DND-41 (cell line): Measurements from ENCODE around the gene SCARF1.

Experiments used
- ATAC-seq: fragments of 200-7000 bp; cut with Tn5 transposase; 3 replicates; pipeline ENCODE4 v1.9.1; 2021; ENCODE audit warnings: low read depth; ENCODE audit not compliant: insufficient read depth
- DNase-seq: peaks from one replicate; pipeline ENCODE4 v3.0.0-alpha.2; 2020
- H2AFZ ChIP-seq: 2 replicates; pipeline ENCODE4 v1.6.0; 2012; ENCODE audit warnings: low read depth, low read length
- H3K27ac ChIP-seq: 2 replicates; pipeline ENCODE4 v1.5.1; 2012; ENCODE audit warnings: low read length, inconsistent platforms
- H3K27me3 ChIP-seq: fragments of 200-600 bp; sonication (generic); 2 replicates; pipeline ENCODE4 v1.6.0; 2012; ENCODE audit warnings: low read length, mild to moderate bottlenecking, inconsistent platforms; ENCODE audit not compliant: insufficient read depth, poor library complexity
- H3K36me3 ChIP-seq: 2 replicates; pipeline ENCODE4 v1.5.1; 2012; ENCODE audit warnings: low read length, inconsistent platforms; ENCODE audit not compliant: insufficient read depth
- H3K4me1 ChIP-seq: 2 replicates; pipeline ENCODE4 v1.5.1; 2012; ENCODE audit warnings: mild to moderate bottlenecking, low read length; ENCODE audit not compliant: insufficient read depth
- H3K4me2 ChIP-seq: 2 replicates; pipeline ENCODE4 v1.6.0; 2012; ENCODE audit warnings: mild to moderate bottlenecking, moderate library complexity, low read length, inconsistent platforms; ENCODE audit not compliant: insufficient read depth
- H3K4me3 ChIP-seq, 2 experiments: fragments of 200-600 bp in 1 of 2; shearing (Covaris generic) in 1 of 2; 2 replicates each; pipeline ENCODE4 v1.5.1; 2012 to 2016; ENCODE audit warnings: inconsistent platforms in 2 of 2, low read length in 2 of 2, mild to moderate bottlenecking in 2 of 2, low read depth in 1 of 2, moderate library complexity in 1 of 2
- H3K79me2 ChIP-seq: 2 replicates; pipeline ENCODE4 v1.6.0; 2012; ENCODE audit warnings: low read length, inconsistent platforms; ENCODE audit not compliant: insufficient read depth
- H3K9ac ChIP-seq: 2 replicates; pipeline ENCODE4 v1.6.0; 2012; ENCODE audit warnings: low read depth, mild to moderate bottlenecking, inconsistent platforms, low read length, moderate library complexity
- H3K9me3 ChIP-seq: 2 replicates; pipeline ENCODE4 v1.5.1; 2012; ENCODE audit warnings: low read length, moderate library complexity, mild to moderate bottlenecking, inconsistent platforms; ENCODE audit not compliant: insufficient read depth, severe bottlenecking
- H4K20me1 ChIP-seq: 2 replicates; pipeline ENCODE4 v1.6.0; 2012; ENCODE audit warnings: low read length; ENCODE audit not compliant: insufficient read depth
- EZH2 ChIP-seq: IDR thresholded peaks from 3 replicates; pipeline ENCODE4 v1.6.1; 2012; ENCODE audit warnings: borderline replicate concordance, low read depth, mild to moderate bottlenecking, moderate library complexity, low read length, inconsistent platforms; ENCODE audit not compliant: severe bottlenecking
- TF ChIP-seq, protein P1 (sequence below): IDR thresholded peaks from 2 replicates; pipeline ENCODE4 v1.5.1; 2012; ENCODE audit warnings: borderline replicate concordance, low read length, moderate library complexity, mild to moderate bottlenecking; ENCODE audit not compliant: poor library complexity, severe bottlenecking; ENCODE audit errors: extremely low read depth

SCARF1 gene

GRCh38 chr17:1629504-1630310 lies 15.8 kb downstream of the SCARF1 start:
- peak overlapping the region; percentile 76 for H3K27ac ChIP-seq
- no peaks in the 10 kb centered on the region for H4K20me1 ChIP-seq
- H3K36me3 ChIP-seq, result peaks cover 20% of the 10 kb centered on the region
- peak overlapping the region; percentile 42 to 70 for H3K4me3 ChIP-seq
- TF ChIP-seq, protein P1, sequence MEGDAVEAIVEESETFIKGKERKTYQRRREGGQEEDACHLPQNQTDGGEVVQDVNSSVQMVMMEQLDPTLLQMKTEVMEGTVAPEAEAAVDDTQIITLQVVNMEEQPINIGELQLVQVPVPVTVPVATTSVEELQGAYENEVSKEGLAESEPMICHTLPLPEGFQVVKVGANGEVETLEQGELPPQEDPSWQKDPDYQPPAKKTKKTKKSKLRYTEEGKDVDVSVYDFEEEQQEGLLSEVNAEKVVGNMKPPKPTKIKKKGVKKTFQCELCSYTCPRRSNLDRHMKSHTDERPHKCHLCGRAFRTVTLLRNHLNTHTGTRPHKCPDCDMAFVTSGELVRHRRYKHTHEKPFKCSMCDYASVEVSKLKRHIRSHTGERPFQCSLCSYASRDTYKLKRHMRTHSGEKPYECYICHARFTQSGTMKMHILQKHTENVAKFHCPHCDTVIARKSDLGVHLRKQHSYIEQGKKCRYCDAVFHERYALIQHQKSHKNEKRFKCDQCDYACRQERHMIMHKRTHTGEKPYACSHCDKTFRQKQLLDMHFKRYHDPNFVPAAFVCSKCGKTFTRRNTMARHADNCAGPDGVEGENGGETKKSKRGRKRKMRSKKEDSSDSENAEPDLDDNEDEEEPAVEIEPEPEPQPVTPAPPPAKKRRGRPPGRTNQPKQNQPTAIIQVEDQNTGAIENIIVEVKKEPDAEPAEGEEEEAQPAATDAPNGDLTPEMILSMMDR, result peak; percentile 98
- no peak for TF ChIP-seq EZH2
- DNase-seq (peak; percentile 89), ATAC-seq (peak; percentile 50)
- H3K9ac ChIP-seq, result peak overlapping the region; percentile 70
- no peaks in the 10 kb centered on the region for H3K9me3 ChIP-seq
- peaks cover 40% of the 10 kb centered on the region for H3K79me2 ChIP-seq
- H3K4me2 ChIP-seq, result peak overlapping the region; percentile 95
- no peaks in the 10 kb centered on the region for H3K27me3 ChIP-seq
- peaks cover 44% of the 10 kb centered on the region for H3K4me1 ChIP-seq
- peak overlapping the region; percentile 65 for H2AFZ ChIP-seq

DNA sequence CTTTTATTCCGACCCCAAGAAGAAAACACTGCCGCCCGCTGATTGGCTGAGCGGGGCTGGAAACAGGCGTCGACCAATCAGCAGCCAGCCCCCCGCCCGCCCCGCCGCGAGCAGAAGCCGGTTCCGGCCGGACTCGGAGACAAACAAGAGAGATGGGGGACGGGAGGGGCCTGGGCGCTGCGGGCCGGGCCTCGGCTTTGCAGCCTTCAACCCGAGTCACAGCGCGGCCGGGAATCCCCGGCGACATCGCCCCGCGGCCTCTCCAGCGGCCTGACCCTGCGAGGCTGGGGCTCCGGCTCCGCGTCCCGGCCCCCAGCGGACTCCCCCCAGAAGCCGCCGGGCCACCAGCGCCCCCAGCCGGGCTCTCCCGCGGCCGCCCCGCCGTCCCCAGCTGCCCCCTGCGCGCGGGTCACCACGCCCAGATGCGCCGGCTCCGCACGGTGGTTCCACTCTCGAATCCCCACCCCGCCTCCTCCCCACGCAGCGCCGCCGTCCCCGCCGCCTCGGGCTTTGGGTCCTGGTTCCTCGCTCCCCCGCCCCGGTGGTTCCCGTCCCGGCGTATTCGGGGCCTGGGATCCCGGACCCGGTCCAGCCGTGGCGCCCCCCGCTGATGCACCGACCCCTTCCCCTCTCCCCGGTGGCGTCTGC lies 16.6 kb downstream of the SCARF1 start:
- no peak for TF ChIP-seq EZH2
- TF ChIP-seq, protein P1, result peak; percentile 56
- H3K27ac ChIP-seq, result peak overlapping the region; percentile 76
- ATAC-seq, result peak; percentile 78
- H3K4me3 ChIP-seq, result peak overlapping the region; percentile 42 to 70
- peak overlapping the region; percentile 95 for H3K4me2 ChIP-seq
- H3K4me1 ChIP-seq, result peaks cover 45% of the 10 kb centered on the region
- no peaks in the 10 kb centered on the region for H4K20me1 ChIP-seq
- peak overlapping the region; percentile 70 for H3K9ac ChIP-seq
- no peaks in the 10 kb centered on the region for H3K9me3 ChIP-seq
- peak overlapping the region; percentile 65 for H2AFZ ChIP-seq
- peaks cover 46% of the 10 kb centered on the region for H3K79me2 ChIP-seq
- DNase-seq, result peak; percentile 97
- peaks cover 23% of the 10 kb centered on the region for H3K36me3 ChIP-seq
- no peaks in the 10 kb centered on the region for H3K27me3 ChIP-seq

DNA sequence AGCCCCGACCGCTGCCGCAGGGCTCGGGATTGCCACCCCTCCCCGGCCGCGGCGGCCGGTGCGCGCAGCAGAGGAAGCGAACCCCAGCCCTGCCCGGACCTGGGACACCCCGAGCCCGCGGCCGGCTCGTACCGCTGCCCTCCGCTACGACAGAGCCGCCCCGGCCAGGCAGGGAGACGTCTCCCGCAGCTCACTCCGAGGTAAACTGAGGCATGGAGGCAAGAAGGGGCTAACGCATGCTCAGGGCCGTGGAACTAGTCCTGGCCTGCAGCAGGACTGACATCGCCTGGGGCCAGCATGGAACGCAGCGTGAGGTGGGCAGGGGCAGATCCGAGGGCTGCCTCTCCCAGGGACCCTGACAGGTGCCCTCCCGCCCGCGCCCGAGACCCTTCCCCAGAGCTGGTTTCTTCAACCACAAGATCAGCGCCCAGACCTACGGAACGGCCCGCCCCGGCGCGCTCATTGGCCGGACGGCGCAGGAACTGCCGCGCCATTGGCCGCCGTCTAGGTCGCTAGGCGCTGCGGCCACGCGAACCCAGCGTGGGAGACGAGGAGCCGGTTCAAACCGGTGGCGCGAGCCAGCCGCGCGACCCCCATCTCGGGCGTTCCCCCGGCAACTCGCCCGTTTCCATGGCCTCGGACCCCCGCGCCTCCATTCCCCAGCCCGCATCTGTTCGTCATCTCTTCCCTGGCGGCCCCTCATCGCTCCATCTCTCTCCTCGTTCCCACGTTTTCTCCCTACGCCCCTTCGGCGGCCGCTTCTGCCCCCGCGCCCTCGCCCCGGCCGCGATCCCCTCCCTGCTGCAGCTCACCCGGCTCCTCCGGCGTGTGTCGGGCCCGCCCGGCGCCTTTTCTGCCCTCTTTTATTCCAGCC lies 17.3 kb downstream of the SCARF1 start, which contains the start of gene SLC43A2:
Gene SLC43A2 (minus strand): TSS at position 853 of the 874 bp plus-strand sequence. CDS start 960 bp downstream, outside the sequence.
- Histone ChIP-seq H3K4me3 (peak within 1 kb of the TSS; percentile 42 to 70), H3K79me2 (peaks cover 50% of the 10 kb centered on the region), H2AFZ (peak within 1 kb of the TSS; percentile 65), H3K36me3 (peaks cover 26% of the 10 kb centered on the region), H3K4me1 (peaks cover 45% of the 10 kb centered on the region), H3K27ac (peak within 1 kb of the TSS; percentile 76), H3K27me3 (no peaks in the 10 kb centered on the region), H4K20me1 (no peaks in the 10 kb centered on the region), H3K4me2 (peak within 1 kb of the TSS; percentile 95), H3K9me3 (no peaks in the 10 kb centered on the region), H3K9ac (peak within 1 kb of the TSS; percentile 70)
- TF ChIP-seq, protein P1, result no peak
- TF ChIP-seq EZH2, result no peak
- ATAC-seq (peak; percentile 84), DNase-seq (peak; percentile 89)
